ENCODE measurements around the gene TMEM31.

TMEM31 gene

GRCh38 chrX:103687073-103687695 lies 23.5 kb upstream of the TMEM31 start (continued):
- TF ChIP-seq, protein P1, sequence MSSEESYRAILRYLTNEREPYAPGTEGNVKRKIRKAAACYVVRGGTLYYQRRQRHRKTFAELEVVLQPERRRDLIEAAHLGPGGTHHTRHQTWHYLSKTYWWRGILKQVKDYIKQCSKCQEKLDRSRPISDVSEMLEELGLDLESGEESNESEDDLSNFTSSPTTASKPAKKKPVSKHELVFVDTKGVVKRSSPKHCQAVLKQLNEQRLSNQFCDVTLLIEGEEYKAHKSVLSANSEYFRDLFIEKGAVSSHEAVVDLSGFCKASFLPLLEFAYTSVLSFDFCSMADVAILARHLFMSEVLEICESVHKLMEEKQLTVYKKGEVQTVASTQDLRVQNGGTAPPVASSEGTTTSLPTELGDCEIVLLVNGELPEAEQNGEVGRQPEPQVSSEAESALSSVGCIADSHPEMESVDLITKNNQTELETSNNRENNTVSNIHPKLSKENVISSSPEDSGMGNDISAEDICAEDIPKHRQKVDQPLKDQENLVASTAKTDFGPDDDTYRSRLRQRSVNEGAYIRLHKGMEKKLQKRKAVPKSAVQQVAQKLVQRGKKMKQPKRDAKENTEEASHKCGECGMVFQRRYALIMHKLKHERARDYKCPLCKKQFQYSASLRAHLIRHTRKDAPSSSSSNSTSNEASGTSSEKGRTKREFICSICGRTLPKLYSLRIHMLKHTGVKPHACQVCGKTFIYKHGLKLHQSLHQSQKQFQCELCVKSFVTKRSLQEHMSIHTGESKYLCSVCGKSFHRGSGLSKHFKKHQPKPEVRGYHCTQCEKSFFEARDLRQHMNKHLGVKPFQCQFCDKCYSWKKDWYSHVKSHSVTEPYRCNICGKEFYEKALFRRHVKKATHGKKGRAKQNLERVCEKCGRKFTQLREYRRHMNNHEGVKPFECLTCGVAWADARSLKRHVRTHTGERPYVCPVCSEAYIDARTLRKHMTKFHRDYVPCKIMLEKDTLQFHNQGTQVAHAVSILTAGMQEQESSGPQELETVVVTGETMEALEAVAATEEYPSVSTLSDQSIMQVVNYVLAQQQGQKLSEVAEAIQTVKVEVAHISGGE (tag by site-specific recombination; conservative IDR thresholded peaks at IDR 0.05; ENCODE audit: low read depth), result peak; percentile 67
- TF ChIP-seq KLF17 (tag by site-specific recombination; IDR thresholded peaks at IDR 0.05) (peak; percentile 64; the same call in 1 of the 2 replicates), ELK4 (IDR thresholded peaks at IDR 0.05; ENCODE audit: borderline replicate concordance, low read depth, low read length) (no peak), ZNF146 (tag by site-specific recombination; IDR thresholded peaks at IDR 0.05) (no peak), KLF9 (tag by site-specific recombination; IDR thresholded peaks at IDR 0.05; ENCODE audit: low read depth) (peak; percentile 95), ZNF391 (tag by site-specific recombination; IDR thresholded peaks at IDR 0.05; ENCODE audit: borderline replicate concordance, low read depth) (peak; percentile 18; the same call in 1 of the 2 replicates), IKZF3 (tag by site-specific recombination; IDR thresholded peaks at IDR 0.05) (peak; percentile 57), ZBTB48 (tag by site-specific recombination; IDR thresholded peaks at IDR 0.05) (no peak), FEZF1 (tag by site-specific recombination; IDR thresholded peaks at IDR 0.05) (no peak; the same call in 1 of the 2 replicates), ZNF521 (tag by site-specific recombination; IDR thresholded peaks at IDR 0.05) (no peak), ZNF791 (tag by site-specific recombination; IDR thresholded peaks at IDR 0.05) (no peak), ZNF311 (tag by site-specific recombination; IDR thresholded peaks at IDR 0.05; ENCODE audit: borderline replicate concordance) (no peak), ZNF610 (tag by site-specific recombination; IDR thresholded peaks at IDR 0.05; ENCODE audit: borderline replicate concordance) (peak; percentile 85; the same call in 1 of the 2 replicates), ZIC2 (tag by site-specific recombination; IDR thresholded peaks at IDR 0.05) (peak; percentile 74), SCRT1 (tag by site-specific recombination; IDR thresholded peaks at IDR 0.05; ENCODE audit: borderline replicate concordance) (no peak), ZFP69B (tag by site-specific recombination; IDR thresholded peaks at IDR 0.05) (peak; percentile 45; the same call in 1 of the 2 replicates), GLIS2 (tag by site-specific recombination; IDR thresholded peaks at IDR 0.05) (peak; percentile 47; the same call in 1 of the 2 replicates), ZEB2 (tag by site-specific recombination; IDR thresholded peaks at IDR 0.05) (peak; percentile 54), ZNF747 (tag by site-specific recombination; IDR thresholded peaks at IDR 0.05) (no peak), ZNF433 (tag by site-specific recombination; IDR thresholded peaks at IDR 0.05; ENCODE audit: low read depth) (no peak), ZNF76 (tag by site-specific recombination; IDR thresholded peaks at IDR 0.05; ENCODE audit: borderline replicate concordance, low read depth) (peak; percentile 92), ZBTB1 (tag by site-specific recombination; IDR thresholded peaks at IDR 0.05) (no peak), BCL11A (tag by site-specific recombination; IDR thresholded peaks at IDR 0.05; ENCODE audit: low read depth) (no peak), ZXDB (tag by site-specific recombination; IDR thresholded peaks at IDR 0.05) (peak; percentile 92), KLF7 (tag by site-specific recombination; IDR thresholded peaks at IDR 0.05; ENCODE audit: borderline replicate concordance) (peak; percentile 43; the same call in 1 of the 2 replicates)
- TF ChIP-seq, protein P2, sequence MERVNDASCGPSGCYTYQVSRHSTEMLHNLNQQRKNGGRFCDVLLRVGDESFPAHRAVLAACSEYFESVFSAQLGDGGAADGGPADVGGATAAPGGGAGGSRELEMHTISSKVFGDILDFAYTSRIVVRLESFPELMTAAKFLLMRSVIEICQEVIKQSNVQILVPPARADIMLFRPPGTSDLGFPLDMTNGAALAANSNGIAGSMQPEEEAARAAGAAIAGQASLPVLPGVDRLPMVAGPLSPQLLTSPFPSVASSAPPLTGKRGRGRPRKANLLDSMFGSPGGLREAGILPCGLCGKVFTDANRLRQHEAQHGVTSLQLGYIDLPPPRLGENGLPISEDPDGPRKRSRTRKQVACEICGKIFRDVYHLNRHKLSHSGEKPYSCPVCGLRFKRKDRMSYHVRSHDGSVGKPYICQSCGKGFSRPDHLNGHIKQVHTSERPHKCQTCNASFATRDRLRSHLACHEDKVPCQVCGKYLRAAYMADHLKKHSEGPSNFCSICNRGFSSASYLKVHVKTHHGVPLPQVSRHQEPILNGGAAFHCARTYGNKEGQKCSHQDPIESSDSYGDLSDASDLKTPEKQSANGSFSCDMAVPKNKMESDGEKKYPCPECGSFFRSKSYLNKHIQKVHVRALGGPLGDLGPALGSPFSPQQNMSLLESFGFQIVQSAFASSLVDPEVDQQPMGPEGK (tag by site-specific recombination; IDR thresholded peaks at IDR 0.05), result peak; percentile 88
- TF ChIP-seq, protein P3, sequence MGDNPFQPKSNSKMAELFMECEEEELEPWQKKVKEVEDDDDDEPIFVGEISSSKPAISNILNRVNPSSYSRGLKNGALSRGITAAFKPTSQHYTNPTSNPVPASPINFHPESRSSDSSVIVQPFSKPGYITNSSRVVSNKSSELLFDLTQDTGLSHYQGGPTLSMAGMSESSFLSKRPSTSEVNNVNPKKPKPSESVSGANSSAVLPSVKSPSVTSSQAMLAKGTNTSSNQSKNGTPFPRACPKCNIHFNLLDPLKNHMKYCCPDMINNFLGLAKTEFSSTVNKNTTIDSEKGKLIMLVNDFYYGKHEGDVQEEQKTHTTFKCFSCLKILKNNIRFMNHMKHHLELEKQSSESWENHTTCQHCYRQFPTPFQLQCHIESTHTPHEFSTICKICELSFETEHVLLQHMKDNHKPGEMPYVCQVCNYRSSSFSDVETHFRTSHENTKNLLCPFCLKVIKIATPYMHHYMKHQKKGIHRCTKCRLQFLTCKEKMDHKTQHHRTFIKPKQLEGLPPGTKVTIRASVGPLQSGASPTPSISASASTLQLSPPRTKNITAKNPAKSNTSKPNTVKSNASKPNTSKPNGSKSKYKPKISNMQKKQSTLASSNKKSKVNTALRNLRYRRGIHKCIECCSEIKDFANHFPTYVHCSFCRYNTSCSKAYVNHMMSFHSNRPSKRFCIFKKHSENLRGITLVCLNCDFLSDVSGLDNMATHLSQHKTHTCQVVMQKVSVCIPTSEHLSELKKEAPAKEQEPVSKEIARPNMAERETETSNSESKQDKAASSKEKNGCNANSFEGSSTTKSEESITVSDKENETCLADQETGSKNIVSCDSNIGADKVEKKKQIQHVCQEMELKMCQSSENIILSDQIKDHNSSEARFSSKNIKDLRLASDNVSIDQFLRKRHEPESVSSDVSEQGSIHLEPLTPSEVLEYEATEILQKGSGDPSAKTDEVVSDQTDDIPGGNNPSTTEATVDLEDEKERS (tag by site-specific recombination; IDR thresholded peaks at IDR 0.05), result no peak
- TF ChIP-seq, protein P4, sequence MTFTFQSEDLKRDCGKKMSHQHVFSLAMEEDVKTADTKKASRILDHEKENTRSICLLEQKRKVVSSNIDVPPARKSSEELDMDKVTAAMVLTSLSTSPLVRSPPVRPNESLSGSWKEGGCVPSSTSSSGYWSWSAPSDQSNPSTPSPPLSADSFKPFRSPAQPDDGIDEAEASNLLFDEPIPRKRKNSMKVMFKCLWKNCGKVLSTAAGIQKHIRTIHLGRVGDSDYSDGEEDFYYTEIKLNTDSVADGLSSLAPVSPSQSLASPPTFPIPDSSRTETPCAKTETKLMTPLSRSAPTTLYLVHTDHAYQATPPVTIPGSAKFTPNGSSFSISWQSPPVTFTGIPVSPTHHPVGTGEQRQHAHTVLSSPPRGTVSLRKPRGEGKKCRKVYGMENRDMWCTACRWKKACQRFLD (tag by site-specific recombination; IDR thresholded peaks at IDR 0.05), result no peak

All from HEK293 (cell line).